ENCODE measurements around the gene PAK5. TPM values are rescaled to one million over a fixed set of nuclear protein-coding genes. Genes with fewer than 3 reads are reported as not detected.

PAK5 gene
- total and polyA plus RNA-seq, 4 donors = 0.02 to 0.17 (median 0.04) TPM; not detected in 1

- no peak overlapping the region for H3K27ac ChIP-seq (ENCODE audit: low read depth in 1 of 2, low read length in 2 of 2)
- H3K4me3 ChIP-seq (ENCODE audit: low read depth in 1 of 3, low read length in 3 of 3) = no peak overlapping the region
- DNase-seq (ENCODE audit: low spot score) = no peak
- H3K36me3 ChIP-seq (ENCODE audit: control insufficient read depth in 4 of 4, insufficient read depth in 3 of 4, low read depth in 1 of 4, low read length in 3 of 4) = no peaks in the 10 kb centered on the region
- no peak overlapping the region for H3K9ac ChIP-seq (ENCODE audit: low read depth in 1 of 2, low read length in 2 of 2)
- peaks cover 0 to 4% (median 0%) of the 10 kb centered on the region in 4 donors for H3K9me3 ChIP-seq (ENCODE audit: control insufficient read depth in 4 of 4, low read length in 3 of 4)
- H3K27me3 ChIP-seq (ENCODE audit: control insufficient read depth in 4 of 4, insufficient read depth in 4 of 4, low read length in 3 of 4) = peaks cover 0 to 7% (median 0%) of the 10 kb centered on the region in 4 donors
- H3K4me1 ChIP-seq (ENCODE audit: control insufficient read depth in 4 of 4, insufficient read depth in 4 of 4, low read length in 3 of 4) = no peaks in the 10 kb centered on the region
- 44% methylated on average over 3 of the region's 3 CpGs for WGBS
- TF ChIP-seq EGR1 (IDR thresholded peaks at IDR 0.05; ENCODE audit: low read depth in 2 of 2) = no peak
- no peak for TF ChIP-seq HNF4G (IDR thresholded peaks at IDR 0.05)
- no peak for TF ChIP-seq GABPA (IDR thresholded peaks at IDR 0.05 in 1 of 2, conservative IDR thresholded peaks at IDR 0.05 in 1 of 2)
- TF ChIP-seq FOXA1 (IDR thresholded peaks at IDR 0.05) = no peak
These were observed 267.1 kb downstream of the PAK5 start for GRCh38 chr20:9571783-9572182.

GRCh38 chr20:9570612-9571011, 268.3 kb downstream of the PAK5 start:
- Histone ChIP-seq H3K27ac (ENCODE audit: low read depth in 1 of 2, low read length in 2 of 2) (no peak overlapping the region), H3K27me3 (ENCODE audit: control insufficient read depth in 4 of 4, insufficient read depth in 4 of 4, low read length in 3 of 4) (peaks cover 0 to 3% (median 0%) of the 10 kb centered on the region in 4 donors), H3K4me3 (ENCODE audit: low read depth in 1 of 3, low read length in 3 of 3) (no peak overlapping the region), H3K9me3 (ENCODE audit: control insufficient read depth in 4 of 4, low read length in 3 of 4) (peaks cover 0 to 4% (median 0%) of the 10 kb centered on the region in 4 donors), H3K4me1 (ENCODE audit: control insufficient read depth in 4 of 4, insufficient read depth in 4 of 4, low read length in 3 of 4) (no peaks in the 10 kb centered on the region), H3K9ac (ENCODE audit: low read depth in 1 of 2, low read length in 2 of 2) (no peak overlapping the region), H3K36me3 (ENCODE audit: control insufficient read depth in 4 of 4, insufficient read depth in 3 of 4, low read depth in 1 of 4, low read length in 3 of 4) (no peaks in the 10 kb centered on the region)
- 62% methylated on average over 2 of the region's 2 CpGs for WGBS
- no peak for DNase-seq (ENCODE audit: low spot score)
- TF ChIP-seq NR2F2 (IDR thresholded peaks at IDR 0.05) (no peak), REST (IDR thresholded peaks at IDR 0.05) (no peak)

- Histone ChIP-seq H3K27me3 (ENCODE audit: control insufficient read depth in 4 of 4, insufficient read depth in 4 of 4, low read length in 3 of 4) (no peaks in the 10 kb centered on the region), H3K36me3 (ENCODE audit: control insufficient read depth in 4 of 4, insufficient read depth in 3 of 4, low read depth in 1 of 4, low read length in 3 of 4) (no peaks in the 10 kb centered on the region), H3K9me3 (ENCODE audit: control insufficient read depth in 4 of 4, low read length in 3 of 4) (peaks cover 0 to 4% (median 0%) of the 10 kb centered on the region in 4 donors), H3K4me1 (ENCODE audit: control insufficient read depth in 4 of 4, insufficient read depth in 4 of 4, low read length in 3 of 4) (no peaks in the 10 kb centered on the region), H3K9ac (ENCODE audit: low read depth in 1 of 2, low read length in 2 of 2) (no peak overlapping the region), H3K4me3 (ENCODE audit: low read depth in 1 of 3, low read length in 3 of 3) (no peak overlapping the region), H3K27ac (ENCODE audit: low read depth in 1 of 2, low read length in 2 of 2) (no peak overlapping the region)
- DNase-seq (ENCODE audit: low spot score) = no peak
- 75% methylated on average over 1 of the region's 1 CpG for WGBS
- TF ChIP-seq HNF4A (conservative IDR thresholded peaks at IDR 0.05) = no peak
- TF ChIP-seq FOXA1 (IDR thresholded peaks at IDR 0.05) = no peak
- no peak for TF ChIP-seq HNF4G (IDR thresholded peaks at IDR 0.05)
- no peak for TF ChIP-seq RXRA (IDR thresholded peaks at IDR 0.05)
These were observed 271.9 kb downstream of the PAK5 start for GRCh38 chr20:9566977-9567376.

- no peak overlapping the region for H3K9ac ChIP-seq (ENCODE audit: low read depth in 1 of 2, low read length in 2 of 2)
- no peak overlapping the region for H3K4me3 ChIP-seq (ENCODE audit: low read depth in 1 of 3, low read length in 3 of 3)
- WGBS = 83% methylated on average over 20 of the region's 20 CpGs
These were observed 272.8 kb downstream of the PAK5 start for GRCh38 chr20:9565910-9566550.

More at GRCh38 chr20:9565910-9566550, 272.8 kb downstream of the PAK5 start:
- H3K27ac ChIP-seq (ENCODE audit: low read depth in 1 of 2, low read length in 2 of 2) = no peak overlapping the region
- H3K27me3 ChIP-seq (ENCODE audit: control insufficient read depth in 4 of 4, insufficient read depth in 4 of 4, low read length in 3 of 4) = peaks cover 0 to 2% (median 0%) of the 10 kb centered on the region in 4 donors
- no peaks in the 10 kb centered on the region for H3K36me3 ChIP-seq (ENCODE audit: control insufficient read depth in 4 of 4, insufficient read depth in 3 of 4, low read depth in 1 of 4, low read length in 3 of 4)
- DNase-seq (ENCODE audit: low spot score) = no peak
- TF ChIP-seq CTCF (IDR thresholded peaks at IDR 0.05; ENCODE audit: low read depth, low read length, missing input control) (no peak), YY1 (IDR thresholded peaks at IDR 0.05) (no peak), ATF3 (IDR thresholded peaks at IDR 0.05) (no peak), JUND (IDR thresholded peaks at IDR 0.05) (no peak), SP1 (IDR thresholded peaks at IDR 0.05) (no peak), FOXA1 (IDR thresholded peaks at IDR 0.05) (no peak), RAD21 (IDR thresholded peaks at IDR 0.05) (no peak), NR2F2 (IDR thresholded peaks at IDR 0.05) (no peak), ZBTB33 (IDR thresholded peaks at IDR 0.05) (no peak), RXRA (IDR thresholded peaks at IDR 0.05) (no peak)
- H3K4me1 ChIP-seq (ENCODE audit: control insufficient read depth in 4 of 4, insufficient read depth in 4 of 4, low read length in 3 of 4) = no peaks in the 10 kb centered on the region
- peaks cover 0 to 4% (median 0%) of the 10 kb centered on the region in 4 donors for H3K9me3 ChIP-seq (ENCODE audit: control insufficient read depth in 4 of 4, low read length in 3 of 4)
